GM23338 (cell line): ENCODE measurements around the gene CORO7. TPM values are rescaled to one million over a fixed set of nuclear protein-coding genes. Genes with fewer than 3 reads are reported as not detected.

Experiments used
- ATAC-seq: fragments of 200-7000 bp; cut with Tn5 transposase; 3 replicates; pipeline ENCODE4 v1.9.1; 2020
- DNase-seq: peaks from one replicate; pipeline ENCODE4 v3.0.0-alpha.2; 2015; ENCODE audit warnings: low spot score
- H2AFZ ChIP-seq: fragments of 200-600 bp; sonication (generic); 2 replicates; pipeline ENCODE4 v1.8.0; 2016; ENCODE audit warnings: antibody characterized with exemption, mild to moderate bottlenecking, moderate library complexity
- H3F3A ChIP-seq: fragments of 200-600 bp; sonication (generic); replicated peaks from 2 replicates; pipeline ENCODE4 v1.8.0; 2017; ENCODE audit warnings: antibody characterized with exemption, mixed run types, low read depth
- H3K27ac ChIP-seq: fragments of 200-600 bp; sonication (generic); 2 replicates; pipeline ENCODE4 v1.6.1; 2016; ENCODE audit warnings: low read depth
- H3K27me3 ChIP-seq: fragments of 200-600 bp; sonication (generic); 2 replicates; pipeline ENCODE4 v1.8.0; 2016; ENCODE audit warnings: mild to moderate bottlenecking, mixed run types, moderate library complexity; ENCODE audit not compliant: insufficient read depth
- H3K36me3 ChIP-seq: fragments of 200-600 bp; sonication (generic); 2 replicates; pipeline ENCODE4 v1.8.0; 2016; ENCODE audit warnings: mild to moderate bottlenecking; ENCODE audit not compliant: insufficient read depth
- H3K4me1 ChIP-seq: fragments of 200-600 bp; sonication (generic); 2 replicates; pipeline ENCODE4 v1.8.0; 2016; ENCODE audit warnings: mild to moderate bottlenecking, moderate library complexity; ENCODE audit not compliant: insufficient read depth
- H3K4me2 ChIP-seq: fragments of 200-600 bp; sonication (generic); 2 replicates; pipeline ENCODE4 v1.7.1; 2017; ENCODE audit warnings: mixed run types
- H3K4me3 ChIP-seq: fragments of 200-600 bp; sonication (generic); 2 replicates; pipeline ENCODE4 v1.6.1; 2016; ENCODE audit warnings: mixed run types
- H3K79me2 ChIP-seq: fragments of 200-600 bp; sonication (generic); replicated peaks from 2 replicates; pipeline ENCODE4 v1.8.0; 2017; ENCODE audit warnings: mild to moderate bottlenecking; ENCODE audit not compliant: insufficient read depth
- H3K9me2 ChIP-seq: fragments of 200-600 bp; sonication (generic); 2 replicates; pipeline ENCODE4 v1.8.0; 2017; ENCODE audit not compliant: insufficient read depth
- H4K20me1 ChIP-seq: fragments of 200-600 bp; sonication (generic); replicated peaks from 2 replicates; pipeline ENCODE4 v1.8.0; 2017; ENCODE audit warnings: mild to moderate bottlenecking; ENCODE audit not compliant: insufficient read depth
- H3K27ac Mint-ChIP-seq: 2 replicates; pipeline ENCODE4 v1.8.0; 2020; ENCODE audit warnings: inconsistent platforms, mild to moderate bottlenecking, moderate library complexity, mixed read lengths
- H3K27me3 Mint-ChIP-seq: 3 replicates; pipeline ENCODE4 v1.8.0; 2022; ENCODE audit warnings: low read depth, mild to moderate bottlenecking, moderate library complexity, mixed read lengths, inconsistent platforms; ENCODE audit not compliant: insufficient read depth, poor library complexity
- H3K36me3 Mint-ChIP-seq: 3 replicates; pipeline ENCODE4 v1.8.0; 2021; ENCODE audit warnings: low read depth, mild to moderate bottlenecking, inconsistent platforms, moderate library complexity, mixed read lengths
- H3K4me1 Mint-ChIP-seq: 3 replicates; pipeline ENCODE4 v1.8.0; 2020; ENCODE audit warnings: mild to moderate bottlenecking, inconsistent platforms, mixed read lengths
- H3K4me3 Mint-ChIP-seq: 3 replicates; pipeline ENCODE4 v1.8.0; 2021; ENCODE audit warnings: moderate library complexity, mild to moderate bottlenecking, inconsistent platforms, mixed read lengths
- H3K9me3 Mint-ChIP-seq: 3 replicates; pipeline ENCODE4 v1.8.0; 2020; ENCODE audit warnings: moderate library complexity, mild to moderate bottlenecking, inconsistent platforms, mixed read lengths
- EZH2phosphoT487 ChIP-seq: fragments of 200-600 bp; sonication (generic); IDR thresholded peaks from one replicate; pipeline ENCODE4 v1.8.1; 2018; ENCODE audit warnings: antibody characterized with exemption; ENCODE audit not compliant: unreplicated experiment
- polyA plus RNA-seq: library from polyadenylated mRNA; unstranded; fragments of >200 nt; fragmentation: Nextera tagmentation; extraction: Ambion mirVana; gene quantifications from 2 replicates; pipeline ENCODE4 v1.2.1, GENCODE V29; 2016
- total RNA-seq: library from RNA; depleted of rRNA; stranded (reverse); fragments of >200 nt; shearing (Covaris generic); gene quantifications from 2 replicates; pipeline ENCODE4 v1.2.3, GENCODE V29; 2014
- TF ChIP-seq, protein P1 (sequence below): IDR thresholded peaks from one replicate; pipeline ENCODE4 v1.6.1; 2018; ENCODE audit warnings: antibody characterized with exemption; ENCODE audit not compliant: unreplicated experiment
- TF ChIP-seq, protein P2 (sequence below), 2 experiments: fragments of 200-600 bp in 1 of 2; sonication (generic) in 1 of 2; conservative IDR thresholded peaks; 2 replicates each; pipeline versions ENCODE4 v1.5.1 to v1.6.1; 2016 to 2017; ENCODE audit warnings: antibody characterized with exemption in 2 of 2, low read depth in 2 of 2, mild to moderate bottlenecking in 2 of 2, moderate library complexity in 1 of 2

Gene CORO7
- total and polyA plus RNA-seq, 2 experiments from 2014 or later, result 14.2 to 46.4 TPM

DNA sequence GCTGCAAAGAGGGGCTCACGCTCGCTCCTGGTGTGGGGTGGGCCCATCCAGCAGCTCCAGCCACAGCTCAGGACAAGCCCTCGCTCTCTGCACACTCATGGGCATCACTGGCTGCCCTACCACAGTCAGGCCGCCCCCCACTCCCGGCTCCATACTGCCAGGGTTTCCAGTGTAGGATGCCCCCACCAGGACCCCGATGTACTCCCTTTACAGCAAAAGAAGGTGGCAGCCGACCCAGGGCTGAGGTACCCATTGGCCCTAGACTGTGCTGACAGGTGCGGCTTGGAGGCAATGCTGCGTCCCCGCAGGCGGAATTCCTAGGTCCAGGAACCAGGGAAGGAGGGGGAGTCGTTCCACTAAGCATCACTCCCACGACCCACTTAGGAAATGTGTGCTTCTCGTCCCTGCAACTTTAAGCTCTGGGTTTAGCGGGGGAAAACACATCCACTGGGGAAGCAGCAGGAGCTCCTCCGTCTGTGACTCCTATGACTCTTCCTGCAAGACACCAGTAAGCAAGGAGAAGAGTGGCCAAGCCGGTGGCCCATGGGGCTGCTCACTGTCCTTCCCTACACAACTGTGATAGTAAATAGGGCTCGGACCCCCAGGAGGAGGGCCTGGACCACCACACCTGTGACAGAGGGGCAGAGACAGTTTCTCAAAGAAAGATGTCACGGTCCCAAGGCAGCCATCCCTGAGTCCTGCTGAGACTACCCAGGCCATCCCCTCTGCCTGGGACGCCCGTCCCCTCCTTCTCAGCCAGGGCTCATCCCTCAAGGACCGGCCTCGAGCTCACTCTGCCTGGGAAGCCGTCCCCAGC lies 13.1 kb downstream of the CORO7 start:
- no peaks in the 10 kb centered on the region for H3K9me2 ChIP-seq
- no peaks in the 10 kb centered on the region for H3K79me2 ChIP-seq
- no peak for TF ChIP-seq EZH2phosphoT487
- H3K36me3 Mint-ChIP-seq, result peaks cover 3% of the 10 kb centered on the region; the same call in 1 of the 3 replicates
- peaks cover 10% of the 10 kb centered on the region for H3K27me3 Mint-ChIP-seq
- no peak overlapping the region for H3K4me3 ChIP-seq
- H3K4me1 Mint-ChIP-seq, result peaks cover 16% of the 10 kb centered on the region
- no peaks in the 10 kb centered on the region for H3K27me3 ChIP-seq
- H3K4me2 ChIP-seq, result no peak overlapping the region
- H3F3A ChIP-seq, result 0 out of 2 replicates have a peak, but pooled peaks cover 5% of the 10 kb centered on the region
- ATAC-seq, result no peak
- H3K27ac ChIP-seq, result no peak overlapping the region
- H3K36me3 ChIP-seq, result no peaks in the 10 kb centered on the region
- no peak for DNase-seq
- H2AFZ ChIP-seq, result no peak overlapping the region
- no peak overlapping the region for H3K27ac Mint-ChIP-seq
- no peaks in the 10 kb centered on the region; the same call in 2 of the 3 replicates for H3K9me3 Mint-ChIP-seq
- 0 out of 2 replicates have a peak, but pooled peaks cover 2% of the 10 kb centered on the region for H4K20me1 ChIP-seq
- no peaks in the 10 kb centered on the region for H3K4me1 ChIP-seq
- no peak overlapping the region for H3K4me3 Mint-ChIP-seq

GRCh38 chr16:4402439-4403132 lies 13.8 kb downstream of the CORO7 start:
- no peaks in the 10 kb centered on the region for H3K4me1 ChIP-seq
- H3K36me3 ChIP-seq, result no peaks in the 10 kb centered on the region
- peaks cover 16% of the 10 kb centered on the region for H3K4me1 Mint-ChIP-seq
- no peaks in the 10 kb centered on the region for H3K9me2 ChIP-seq
- H3K27ac ChIP-seq, result no peak overlapping the region
- no peaks in the 10 kb centered on the region for H3K27me3 ChIP-seq
- H4K20me1 ChIP-seq, result 0 out of 2 replicates have a peak, but pooled peaks cover 2% of the 10 kb centered on the region
- ATAC-seq, result peak; percentile 89
- peak overlapping the region; percentile 66; the same call in 1 of the 2 replicates for H3K4me2 ChIP-seq
- H3K9me3 Mint-ChIP-seq, result no peaks in the 10 kb centered on the region; the same call in 2 of the 3 replicates
- H3K27ac Mint-ChIP-seq, result no peak overlapping the region
- peak; percentile 91 for DNase-seq
- peaks cover 3% of the 10 kb centered on the region; the same call in 1 of the 3 replicates for H3K36me3 Mint-ChIP-seq
- H3K27me3 Mint-ChIP-seq, result peaks cover 10% of the 10 kb centered on the region
- 0 out of 2 replicates have a peak, but pooled peaks cover 5% of the 10 kb centered on the region for H3F3A ChIP-seq
- TF ChIP-seq, protein P1, sequence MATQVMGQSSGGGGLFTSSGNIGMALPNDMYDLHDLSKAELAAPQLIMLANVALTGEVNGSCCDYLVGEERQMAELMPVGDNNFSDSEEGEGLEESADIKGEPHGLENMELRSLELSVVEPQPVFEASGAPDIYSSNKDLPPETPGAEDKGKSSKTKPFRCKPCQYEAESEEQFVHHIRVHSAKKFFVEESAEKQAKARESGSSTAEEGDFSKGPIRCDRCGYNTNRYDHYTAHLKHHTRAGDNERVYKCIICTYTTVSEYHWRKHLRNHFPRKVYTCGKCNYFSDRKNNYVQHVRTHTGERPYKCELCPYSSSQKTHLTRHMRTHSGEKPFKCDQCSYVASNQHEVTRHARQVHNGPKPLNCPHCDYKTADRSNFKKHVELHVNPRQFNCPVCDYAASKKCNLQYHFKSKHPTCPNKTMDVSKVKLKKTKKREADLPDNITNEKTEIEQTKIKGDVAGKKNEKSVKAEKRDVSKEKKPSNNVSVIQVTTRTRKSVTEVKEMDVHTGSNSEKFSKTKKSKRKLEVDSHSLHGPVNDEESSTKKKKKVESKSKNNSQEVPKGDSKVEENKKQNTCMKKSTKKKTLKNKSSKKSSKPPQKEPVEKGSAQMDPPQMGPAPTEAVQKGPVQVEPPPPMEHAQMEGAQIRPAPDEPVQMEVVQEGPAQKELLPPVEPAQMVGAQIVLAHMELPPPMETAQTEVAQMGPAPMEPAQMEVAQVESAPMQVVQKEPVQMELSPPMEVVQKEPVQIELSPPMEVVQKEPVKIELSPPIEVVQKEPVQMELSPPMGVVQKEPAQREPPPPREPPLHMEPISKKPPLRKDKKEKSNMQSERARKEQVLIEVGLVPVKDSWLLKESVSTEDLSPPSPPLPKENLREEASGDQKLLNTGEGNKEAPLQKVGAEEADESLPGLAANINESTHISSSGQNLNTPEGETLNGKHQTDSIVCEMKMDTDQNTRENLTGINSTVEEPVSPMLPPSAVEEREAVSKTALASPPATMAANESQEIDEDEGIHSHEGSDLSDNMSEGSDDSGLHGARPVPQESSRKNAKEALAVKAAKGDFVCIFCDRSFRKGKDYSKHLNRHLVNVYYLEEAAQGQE, result no peak
- TF ChIP-seq, protein P2, sequence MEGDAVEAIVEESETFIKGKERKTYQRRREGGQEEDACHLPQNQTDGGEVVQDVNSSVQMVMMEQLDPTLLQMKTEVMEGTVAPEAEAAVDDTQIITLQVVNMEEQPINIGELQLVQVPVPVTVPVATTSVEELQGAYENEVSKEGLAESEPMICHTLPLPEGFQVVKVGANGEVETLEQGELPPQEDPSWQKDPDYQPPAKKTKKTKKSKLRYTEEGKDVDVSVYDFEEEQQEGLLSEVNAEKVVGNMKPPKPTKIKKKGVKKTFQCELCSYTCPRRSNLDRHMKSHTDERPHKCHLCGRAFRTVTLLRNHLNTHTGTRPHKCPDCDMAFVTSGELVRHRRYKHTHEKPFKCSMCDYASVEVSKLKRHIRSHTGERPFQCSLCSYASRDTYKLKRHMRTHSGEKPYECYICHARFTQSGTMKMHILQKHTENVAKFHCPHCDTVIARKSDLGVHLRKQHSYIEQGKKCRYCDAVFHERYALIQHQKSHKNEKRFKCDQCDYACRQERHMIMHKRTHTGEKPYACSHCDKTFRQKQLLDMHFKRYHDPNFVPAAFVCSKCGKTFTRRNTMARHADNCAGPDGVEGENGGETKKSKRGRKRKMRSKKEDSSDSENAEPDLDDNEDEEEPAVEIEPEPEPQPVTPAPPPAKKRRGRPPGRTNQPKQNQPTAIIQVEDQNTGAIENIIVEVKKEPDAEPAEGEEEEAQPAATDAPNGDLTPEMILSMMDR (conservative IDR thresholded peaks at IDR 0.05; ENCODE audit: low read depth in 2 of 2), result peak; percentile 88 to 95
- H3K79me2 ChIP-seq, result no peaks in the 10 kb centered on the region
- H3K4me3 ChIP-seq, result no peak overlapping the region
- H2AFZ ChIP-seq, result no peak overlapping the region
- H3K4me3 Mint-ChIP-seq, result no peak overlapping the region
